B cell (primary cell): ENCODE data around the gene ZNF688. TPM values are rescaled to one million over a fixed set of nuclear protein-coding genes. Genes with fewer than 3 reads are reported as not detected.

Experiments
- ATAC-seq: fragments of 200-7000 bp; cut with Tn5 transposase; one replicate; pipeline ENCODE4 v1.10.0; 2021; ENCODE audit warnings: low read depth, mild to moderate bottlenecking, moderate number of reproducible peaks, moderate library complexity
- CTCF ChIA-PET: fragments of 350-600 bp; sonication (Branson Sonifier 250); formaldehyde crosslinking; loops from one replicate; lab custom pipeline; 2021; ENCODE audit warnings: antibody characterized with exemption, inconsistent platforms; lab: Charles Lee
- POLR2A ChIA-PET: fragments of 350-600 bp; sonication (Branson Sonifier 250); formaldehyde crosslinking; loops from one replicate; lab custom pipeline; 2021; ENCODE audit warnings: antibody characterized with exemption; lab: Charles Lee
- DNase-seq: peaks from one replicate; pipeline ENCODE4 v3.0.0; 2013
- H2AFZ ChIP-seq: 2 replicates; pipeline ENCODE4 v1.6.1; 2012; ENCODE audit warnings: mild to moderate bottlenecking, low read depth, low read length; ENCODE audit not compliant: insufficient read depth, poor library complexity, severe bottlenecking
- H3K27ac ChIP-seq, 2 donors: 1 replicate in 1 of 2; 2 replicates in 1 of 2; pipeline ENCODE4 v1.5.1; 2012 to 2013; ENCODE audit warnings: low read length in 2 of 2, mild to moderate bottlenecking in 2 of 2, moderate library complexity in 1 of 2
- H3K27me3 ChIP-seq, 4 experiments: fragments of 200-600 bp in 1 of 4; sonication (generic) in 1 of 4; replicated peaks in 1 of 4; 1 replicate in 2 of 4; 2 replicates in 2 of 4; pipeline versions ENCODE4 v1.6.1 to v1.7.0; 2013 to 2016; ENCODE audit warnings: low read length in 3 of 4, mild to moderate bottlenecking in 2 of 4, mixed read lengths in 1 of 4, moderate library complexity in 1 of 4; ENCODE audit not compliant: insufficient read depth in 4 of 4, control insufficient read depth in 3 of 4; ENCODE audit errors: control extremely low read depth in 1 of 4
- H3K36me3 ChIP-seq, 2 experiments: replicated peaks in 1 of 2; 1 replicate in 1 of 2; 2 replicates in 1 of 2; pipeline versions ENCODE4 v1.6.1 to v1.7.1; 2013; ENCODE audit warnings: low read length in 1 of 2; ENCODE audit not compliant: insufficient read depth in 2 of 2, control insufficient read depth in 1 of 2; ENCODE audit errors: control extremely low read depth in 1 of 2, extremely low read depth in 1 of 2
- H3K4me1 ChIP-seq, 2 donors: fragments of 200-600 bp in 1 of 2; sonication (generic) in 1 of 2; 1 replicate in 1 of 2; 2 replicates in 1 of 2; pipeline versions ENCODE4 v1.5.1 to v1.6.1; 2013 to 2017; ENCODE audit warnings: low read length in 2 of 2; ENCODE audit not compliant: control insufficient read depth in 2 of 2, insufficient read depth in 2 of 2
- H3K4me2 ChIP-seq: replicated peaks from 2 replicates; pipeline ENCODE3; 2012; ENCODE audit warnings: mild to moderate bottlenecking, low read depth, low read length; ENCODE audit not compliant: poor library complexity, severe bottlenecking
- H3K4me3 ChIP-seq, 5 experiments: fragments of 200-600 bp in 1 of 5; sonication (generic) in 1 of 5; 1 replicate in 3 of 5; 2 replicates in 2 of 5; pipeline versions ENCODE4 v1.5.1 to v1.7.0; 2011 to 2016; ENCODE audit warnings: low read length in 4 of 5, mild to moderate bottlenecking in 4 of 5, low read depth in 2 of 5, control low read depth in 1 of 5, moderate library complexity in 1 of 5; ENCODE audit not compliant: insufficient read depth in 1 of 5; ENCODE audit errors: control extremely low read depth in 1 of 5, extremely low read depth in 1 of 5
- H3K79me2 ChIP-seq: fragments of 200-600 bp; sonication (generic); one replicate; pipeline ENCODE4 v1.6.0; 2016; ENCODE audit warnings: low read length; ENCODE audit not compliant: control insufficient read depth, insufficient read depth
- H3K9ac ChIP-seq: fragments of 200-600 bp; sonication (generic); 2 replicates; pipeline ENCODE4 v1.6.1; 2017; ENCODE audit warnings: mild to moderate bottlenecking, low read length, moderate library complexity
- H3K9me3 ChIP-seq, 3 donors: one replicate each; pipeline versions ENCODE4 v1.6.1 to v1.7.1; 2013; ENCODE audit warnings: low read length in 2 of 3; ENCODE audit not compliant: control insufficient read depth in 2 of 3, insufficient read depth in 1 of 3; ENCODE audit errors: control extremely low read depth in 1 of 3
- H4K20me1 ChIP-seq: 2 replicates; pipeline ENCODE4 v1.6.0; 2012; ENCODE audit warnings: mild to moderate bottlenecking, low read length; ENCODE audit not compliant: insufficient read depth, control insufficient read depth, poor library complexity, severe bottlenecking
- H3K27ac Mint-ChIP-seq: one replicate; pipeline ENCODE4 v1.8.0; 2021; ENCODE audit warnings: mixed read lengths
- H3K27me3 Mint-ChIP-seq: one replicate; pipeline ENCODE4 v1.8.0; 2021; ENCODE audit warnings: mixed read lengths
- H3K4me1 Mint-ChIP-seq: one replicate; pipeline ENCODE4 v1.8.0; 2021; ENCODE audit warnings: mixed read lengths
- H3K4me3 Mint-ChIP-seq: one replicate; pipeline ENCODE4 v1.8.0; 2021; ENCODE audit warnings: mixed read lengths
- H3K9me3 Mint-ChIP-seq: one replicate; pipeline ENCODE4 v1.8.0; 2022; ENCODE audit warnings: mixed read lengths; ENCODE audit not compliant: insufficient read depth
- CTCF ChIP-seq: fragments of 200-600 bp; IDR thresholded peaks from one replicate; pipeline ENCODE4 v1.8.0; 2022; ENCODE audit warnings: antibody characterized with exemption, mild to moderate bottlenecking
- EZH2 ChIP-seq: IDR thresholded peaks from 2 replicates; pipeline ENCODE4 v1.6.1; 2012; ENCODE audit warnings: borderline replicate concordance, low read depth, mild to moderate bottlenecking, moderate library complexity, low read length; ENCODE audit not compliant: insufficient read depth, poor library complexity, severe bottlenecking
- WGBS: methylation state at CpG from one replicate; pipeline ENCODE4 v1.1.5; 2013; ENCODE audit warnings: missing lambda C conversion rate; ENCODE audit not compliant: insufficient coverage; 5-methylcytosine and 5-hydroxymethylcytosine counted together
- intact Hi-C: fragments of 100-400 bp; cut with micrococcal nuclease; formaldehyde crosslinking; loops from one replicate; pipeline ENCODE4 v1.10.0; 2022
- polyA plus RNA-seq: library from polyadenylated mRNA; depleted of rRNA; stranded (reverse); fragments of >200 nt; gene quantifications from 2 replicates; pipeline ENCODE4 v1.2.3, GENCODE V29; 2012
- total RNA-seq, 2 donors: library from RNA; stranded (reverse); fragments of 120-200 nt in 1 of 2; gene quantifications; 1 replicate in 1 of 2; 2 replicates in 1 of 2; pipeline versions ENCODE4 v1.2.3 to v1.2.4, GENCODE V29; 2013 to 2022

The ZNF688 gene
- total and polyA plus RNA-seq, 2 donors (not counting 1 experiment from before 2014, with no cell fraction given): 20.6 to 23.1 TPM

GRCh38 chr16:30581457-30581856 lies 9.9 kb upstream of the ZNF688 start:
- Histone ChIP-seq H3K9me3 (no peaks in the 10 kb centered on the region), H3K27me3 (no peaks in the 10 kb centered on the region), H3K4me2 (no peak overlapping the region), H3K27ac (no peak overlapping the region), H4K20me1 (no peaks in the 10 kb centered on the region), H2AFZ (no peak overlapping the region), H3K4me1 (peaks cover 8 to 17% of the 10 kb centered on the region in 2 donors), H3K4me3 (no peak overlapping the region), H3K79me2 (peaks cover 10% of the 10 kb centered on the region), H3K36me3 (peaks cover 0 to 22% of the 10 kb centered on the region in 2 experiments), H3K9ac (no peak overlapping the region)
- TF ChIP-seq CTCF: no peak
- no peak for TF ChIP-seq EZH2
- Mint-ChIP-seq H3K27me3 (no peaks in the 10 kb centered on the region), H3K4me1 (peaks cover 19% of the 10 kb centered on the region), H3K9me3 (no peaks in the 10 kb centered on the region), H3K27ac (no peak overlapping the region), H3K4me3 (no peak overlapping the region)
- ChIA-PET CTCF (no interaction called here), POLR2A (no interaction called here)
- intact Hi-C loops: no loop called here
- no peak for ATAC-seq
- no peak for DNase-seq
- 98% methylated on average over 5 of the region's 7 CpGs for WGBS

- peaks cover 0 to 3% of the 10 kb centered on the region in 2 experiments for H3K36me3 ChIP-seq
- H3K4me1 Mint-ChIP-seq: peaks cover 23% of the 10 kb centered on the region
- POLR2A ChIA-PET: no interaction called here
- H2AFZ ChIP-seq: no peak overlapping the region
- H3K4me3 ChIP-seq: no peak overlapping the region
- H3K27ac Mint-ChIP-seq: no peak overlapping the region
- CTCF ChIA-PET: interaction anchor here (0.7 to 1.0 kb wide), 2 partner anchors 24 to 26 kb away, joined by 4 to 5 read pairs; no protein-coding TSS in a partner anchor
- no peaks in the 10 kb centered on the region for H3K27me3 ChIP-seq
- H3K4me1 ChIP-seq: peaks cover 9 to 19% of the 10 kb centered on the region in 2 donors
- intact Hi-C loops: no loop called here
- peaks cover 6% of the 10 kb centered on the region for H3K79me2 ChIP-seq
- H3K27me3 Mint-ChIP-seq: no peaks in the 10 kb centered on the region
- no peaks in the 10 kb centered on the region for H4K20me1 ChIP-seq
- no CpG with 5 or more reads among the region's 1 CpG for WGBS
- no peak overlapping the region for H3K27ac ChIP-seq
- no peak overlapping the region for H3K4me3 Mint-ChIP-seq
- H3K9me3 Mint-ChIP-seq: no peaks in the 10 kb centered on the region
- no peak overlapping the region for H3K4me2 ChIP-seq
- DNase-seq (no peak), ATAC-seq (no peak)
- no peak overlapping the region for H3K9ac ChIP-seq
- no peak for TF ChIP-seq CTCF
- no peak for TF ChIP-seq EZH2
- no peaks in the 10 kb centered on the region for H3K9me3 ChIP-seq
Observed at GRCh38 chr16:30574678-30575077, 3.2 kb upstream of the ZNF688 start.
